ENCODE measurements around the gene DKKL1. TPM values are rescaled to one million over a fixed set of nuclear protein-coding genes. Genes with fewer than 3 reads are reported as not detected.

Gene DKKL1
- total and polyA plus RNA-seq, 2 experiments from 2014 or later = 0.76 to 2.9 TPM

GRCh38 chr19:49422407-49423070 lies 58.9 kb downstream of the DKKL1 start (continued):
- TF ChIP-seq REST (IDR thresholded peaks at IDR 0.05; ENCODE audit: unreplicated experiment) = no peak
- TF ChIP-seq STAT1 (IDR thresholded peaks at IDR 0.05; ENCODE audit: unreplicated experiment) = no peak
- peak; percentile 58 to 78 for TF ChIP-seq CTCF (conservative IDR thresholded peaks at IDR 0.05; ENCODE audit: low read depth in 2 of 2)
- TF ChIP-seq ZNF114 (CRISPR knock-in tag; IDR thresholded peaks at IDR 0.05) = no peak

- Mint-ChIP-seq H3K4me3 (peak within 1 kb of the TSS; percentile 70), H3K4me1 (peaks cover 63% of the 10 kb centered on the region), H3K36me3 (ENCODE audit: low read depth) (no peaks in the 10 kb centered on the region; the same call in 2 of the 3 replicates), H3K27ac (no peak within 1 kb of the TSS), H3K9me3 (peaks cover 3% of the 10 kb centered on the region), H3K27me3 (ENCODE audit: insufficient read depth, low read depth, poor library complexity) (peaks cover 73% of the 10 kb centered on the region)
- DNase-seq (ENCODE audit: low spot score) (no peak), ATAC-seq (no peak)
- Histone ChIP-seq H3K9me2 (ENCODE audit: insufficient read depth) (no peaks in the 10 kb centered on the region), H3F3A (replicated peaks; ENCODE audit: low read depth) (peaks cover 30% of the 10 kb centered on the region), H4K20me1 (replicated peaks; ENCODE audit: insufficient read depth) (peaks cover 4% of the 10 kb centered on the region; the same call in 1 of the 2 replicates), H3K27me3 (ENCODE audit: insufficient read depth) (peaks cover 64% of the 10 kb centered on the region), H2AFZ (peak within 1 kb of the TSS; percentile 96), H3K79me2 (replicated peaks; ENCODE audit: insufficient read depth) (no peaks in the 10 kb centered on the region), H3K4me1 (ENCODE audit: insufficient read depth) (peaks cover 43% of the 10 kb centered on the region), H3K27ac (ENCODE audit: low read depth) (no peak within 1 kb of the TSS), H3K36me3 (ENCODE audit: insufficient read depth) (no peaks in the 10 kb centered on the region), H3K4me2 (peak within 1 kb of the TSS; percentile 84), H3K4me3 (peak within 1 kb of the TSS; percentile 61)
- no peak for TF ChIP-seq NANOG (IDR thresholded peaks at IDR 0.05; ENCODE audit: borderline replicate concordance)
- no peak for TF ChIP-seq POLR2AphosphoS5 (IDR thresholded peaks at IDR 0.05; ENCODE audit: low read depth)
- TF ChIP-seq EZH2phosphoT487 (IDR thresholded peaks at IDR 0.05; ENCODE audit: unreplicated experiment) = no peak
- TF ChIP-seq EZH2 (IDR thresholded peaks at IDR 0.05; ENCODE audit: low read depth, unreplicated experiment) = peak; percentile 84
- TF ChIP-seq, protein P1, sequence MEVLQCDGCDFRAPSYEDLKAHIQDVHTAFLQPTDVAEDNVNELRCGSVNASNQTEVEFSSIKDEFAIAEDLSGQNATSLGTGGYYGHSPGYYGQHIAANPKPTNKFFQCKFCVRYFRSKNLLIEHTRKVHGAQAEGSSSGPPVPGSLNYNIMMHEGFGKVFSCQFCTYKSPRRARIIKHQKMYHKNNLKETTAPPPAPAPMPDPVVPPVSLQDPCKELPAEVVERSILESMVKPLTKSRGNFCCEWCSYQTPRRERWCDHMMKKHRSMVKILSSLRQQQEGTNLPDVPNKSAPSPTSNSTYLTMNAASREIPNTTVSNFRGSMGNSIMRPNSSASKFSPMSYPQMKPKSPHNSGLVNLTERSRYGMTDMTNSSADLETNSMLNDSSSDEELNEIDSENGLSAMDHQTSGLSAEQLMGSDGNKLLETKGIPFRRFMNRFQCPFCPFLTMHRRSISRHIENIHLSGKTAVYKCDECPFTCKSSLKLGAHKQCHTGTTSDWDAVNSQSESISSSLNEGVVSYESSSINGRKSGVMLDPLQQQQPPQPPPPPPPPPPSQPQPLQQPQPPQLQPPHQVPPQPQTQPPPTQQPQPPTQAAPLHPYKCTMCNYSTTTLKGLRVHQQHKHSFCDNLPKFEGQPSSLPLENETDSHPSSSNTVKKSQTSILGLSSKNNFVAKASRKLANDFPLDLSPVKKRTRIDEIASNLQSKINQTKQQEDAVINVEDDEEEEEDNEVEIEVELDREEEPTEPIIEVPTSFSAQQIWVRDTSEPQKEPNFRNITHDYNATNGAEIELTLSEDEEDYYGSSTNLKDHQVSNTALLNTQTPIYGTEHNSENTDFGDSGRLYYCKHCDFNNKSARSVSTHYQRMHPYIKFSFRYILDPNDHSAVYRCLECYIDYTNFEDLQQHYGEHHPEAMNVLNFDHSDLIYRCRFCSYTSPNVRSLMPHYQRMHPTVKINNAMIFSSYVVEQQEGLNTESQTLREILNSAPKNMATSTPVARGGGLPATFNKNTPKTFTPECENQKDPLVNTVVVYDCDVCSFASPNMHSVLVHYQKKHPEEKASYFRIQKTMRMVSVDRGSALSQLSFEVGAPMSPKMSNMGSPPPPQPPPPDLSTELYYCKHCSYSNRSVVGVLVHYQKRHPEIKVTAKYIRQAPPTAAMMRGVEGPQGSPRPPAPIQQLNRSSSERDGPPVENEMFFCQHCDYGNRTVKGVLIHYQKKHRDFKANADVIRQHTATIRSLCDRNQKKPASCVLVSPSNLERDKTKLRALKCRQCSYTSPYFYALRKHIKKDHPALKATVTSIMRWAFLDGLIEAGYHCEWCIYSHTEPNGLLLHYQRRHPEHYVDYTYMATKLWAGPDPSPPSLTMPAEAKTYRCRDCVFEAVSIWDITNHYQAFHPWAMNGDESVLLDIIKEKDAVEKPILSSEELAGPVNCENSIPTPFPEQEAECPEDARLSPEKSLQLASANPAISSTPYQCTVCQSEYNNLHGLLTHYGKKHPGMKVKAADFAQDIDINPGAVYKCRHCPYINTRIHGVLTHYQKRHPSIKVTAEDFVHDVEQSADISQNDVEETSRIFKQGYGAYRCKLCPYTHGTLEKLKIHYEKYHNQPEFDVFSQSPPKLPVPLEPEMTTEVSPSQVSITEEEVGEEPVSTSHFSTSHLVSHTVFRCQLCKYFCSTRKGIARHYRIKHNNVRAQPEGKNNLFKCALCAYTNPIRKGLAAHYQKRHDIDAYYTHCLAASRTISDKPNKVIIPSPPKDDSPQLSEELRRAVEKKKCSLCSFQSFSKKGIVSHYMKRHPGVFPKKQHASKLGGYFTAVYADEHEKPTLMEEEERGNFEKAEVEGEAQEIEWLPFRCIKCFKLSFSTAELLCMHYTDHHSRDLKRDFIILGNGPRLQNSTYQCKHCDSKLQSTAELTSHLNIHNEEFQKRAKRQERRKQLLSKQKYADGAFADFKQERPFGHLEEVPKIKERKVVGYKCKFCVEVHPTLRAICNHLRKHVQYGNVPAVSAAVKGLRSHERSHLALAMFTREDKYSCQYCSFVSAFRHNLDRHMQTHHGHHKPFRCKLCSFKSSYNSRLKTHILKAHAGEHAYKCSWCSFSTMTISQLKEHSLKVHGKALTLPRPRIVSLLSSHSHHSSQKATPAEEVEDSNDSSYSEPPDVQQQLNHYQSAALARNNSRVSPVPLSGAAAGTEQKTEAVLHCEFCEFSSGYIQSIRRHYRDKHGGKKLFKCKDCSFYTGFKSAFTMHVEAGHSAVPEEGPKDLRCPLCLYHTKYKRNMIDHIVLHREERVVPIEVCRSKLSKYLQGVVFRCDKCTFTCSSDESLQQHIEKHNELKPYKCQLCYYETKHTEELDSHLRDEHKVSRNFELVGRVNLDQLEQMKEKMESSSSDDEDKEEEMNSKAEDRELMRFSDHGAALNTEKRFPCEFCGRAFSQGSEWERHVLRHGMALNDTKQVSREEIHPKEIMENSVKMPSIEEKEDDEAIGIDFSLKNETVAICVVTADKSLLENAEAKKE (CRISPR knock-in tag; IDR thresholded peaks at IDR 0.05) = no peak
- TF ChIP-seq STAT1 (IDR thresholded peaks at IDR 0.05; ENCODE audit: unreplicated experiment) = no peak
- no peak for TF ChIP-seq JUNB (IDR thresholded peaks at IDR 0.05; ENCODE audit: unreplicated experiment)
- no peak for TF ChIP-seq ZNF114 (CRISPR knock-in tag; IDR thresholded peaks at IDR 0.05)
Observed at GRCh38 chr19:49423071-49423984, 59.7 kb downstream of the DKKL1 start, which contains the start of gene PTH2. PTH2 (minus strand) TSS chr19:49423441; CDS start chr19:49423339, 102 bp downstream.

Data from GM23338 (cell line).